ENCODE measurements around the gene EDIL3. TPM values are rescaled to one million over a fixed set of nuclear protein-coding genes. Genes with fewer than 3 reads are reported as not detected.

The EDIL3 gene
- total RNA-seq, 1 experiment from 2014 or later: not detected

DNA sequence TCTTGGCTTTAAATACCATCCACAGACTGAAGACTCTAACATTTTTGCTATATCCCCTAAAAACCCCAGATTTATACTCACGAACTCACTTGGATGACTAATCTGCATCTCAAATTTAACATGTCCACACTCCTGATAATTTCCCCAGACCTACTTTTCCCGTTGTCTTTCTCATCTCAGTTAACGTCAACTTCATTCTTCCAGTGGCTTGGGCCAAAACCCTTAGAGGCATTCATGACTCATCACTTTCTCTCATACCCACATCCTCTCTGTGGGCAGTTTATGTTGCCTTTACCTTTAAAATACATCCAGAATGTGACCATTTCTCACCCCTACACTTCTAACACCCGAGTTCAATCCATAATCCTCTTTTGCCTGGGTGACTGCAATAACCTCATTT lies 96.7 kb downstream of the EDIL3 start:
- POLR2A ChIA-PET: interaction anchor here (1.3 kb wide), 1 partner anchor 18 kb away, joined by 6 read pairs; no protein-coding TSS in a partner anchor
- peaks cover 14% of the 10 kb centered on the region for H3K4me1 Mint-ChIP-seq (ENCODE audit: insufficient read depth, unreplicated experiment)
- CTCF ChIA-PET: no interaction called here
- DNase-seq (ENCODE audit: unreplicated experiment): peak; percentile 91
- H3K9me3 Mint-ChIP-seq (ENCODE audit: unreplicated experiment): no peaks in the 10 kb centered on the region
- peaks cover 47% of the 10 kb centered on the region for H3K27me3 Mint-ChIP-seq (ENCODE audit: insufficient read depth, unreplicated experiment)
- no peaks in the 10 kb centered on the region for H3K36me3 Mint-ChIP-seq (ENCODE audit: insufficient read depth, unreplicated experiment)
- H3K27ac Mint-ChIP-seq (ENCODE audit: low read depth, unreplicated experiment): no peak overlapping the region
- BruUV-seq (replicated peaks): no TSS peak
- no peak overlapping the region for H3K4me3 Mint-ChIP-seq (ENCODE audit: unreplicated experiment)
- TF ChIP-seq, protein P1, sequence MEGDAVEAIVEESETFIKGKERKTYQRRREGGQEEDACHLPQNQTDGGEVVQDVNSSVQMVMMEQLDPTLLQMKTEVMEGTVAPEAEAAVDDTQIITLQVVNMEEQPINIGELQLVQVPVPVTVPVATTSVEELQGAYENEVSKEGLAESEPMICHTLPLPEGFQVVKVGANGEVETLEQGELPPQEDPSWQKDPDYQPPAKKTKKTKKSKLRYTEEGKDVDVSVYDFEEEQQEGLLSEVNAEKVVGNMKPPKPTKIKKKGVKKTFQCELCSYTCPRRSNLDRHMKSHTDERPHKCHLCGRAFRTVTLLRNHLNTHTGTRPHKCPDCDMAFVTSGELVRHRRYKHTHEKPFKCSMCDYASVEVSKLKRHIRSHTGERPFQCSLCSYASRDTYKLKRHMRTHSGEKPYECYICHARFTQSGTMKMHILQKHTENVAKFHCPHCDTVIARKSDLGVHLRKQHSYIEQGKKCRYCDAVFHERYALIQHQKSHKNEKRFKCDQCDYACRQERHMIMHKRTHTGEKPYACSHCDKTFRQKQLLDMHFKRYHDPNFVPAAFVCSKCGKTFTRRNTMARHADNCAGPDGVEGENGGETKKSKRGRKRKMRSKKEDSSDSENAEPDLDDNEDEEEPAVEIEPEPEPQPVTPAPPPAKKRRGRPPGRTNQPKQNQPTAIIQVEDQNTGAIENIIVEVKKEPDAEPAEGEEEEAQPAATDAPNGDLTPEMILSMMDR (IDR thresholded peaks at IDR 0.05; ENCODE audit: unreplicated experiment): no peak
- intact Hi-C loops (cut with micrococcal nuclease): no loop called here

DNA sequence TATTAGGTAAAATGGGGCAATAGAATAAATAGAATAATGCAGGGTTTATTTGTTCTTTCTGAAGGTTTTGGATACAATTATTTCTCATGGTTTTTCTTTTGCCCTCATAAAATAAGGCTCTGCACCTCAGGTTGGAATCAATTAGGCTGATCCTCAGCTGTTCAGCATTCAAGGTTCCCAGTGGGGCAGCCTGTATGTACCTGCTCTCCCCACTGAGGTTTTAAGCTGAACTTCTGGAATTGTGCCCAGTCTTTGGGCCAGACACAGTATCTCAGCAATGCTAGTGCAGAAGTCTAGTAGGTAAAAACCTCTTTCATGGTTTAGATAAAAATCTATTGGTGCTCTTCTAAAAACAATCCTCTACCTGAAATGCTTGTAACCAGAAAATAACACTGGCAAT lies 98.0 kb downstream of the EDIL3 start:
- Mint-ChIP-seq H3K36me3 (ENCODE audit: insufficient read depth, unreplicated experiment) (no peaks in the 10 kb centered on the region), H3K4me3 (ENCODE audit: unreplicated experiment) (no peak overlapping the region), H3K27me3 (ENCODE audit: insufficient read depth, unreplicated experiment) (peaks cover 57% of the 10 kb centered on the region), H3K27ac (ENCODE audit: low read depth, unreplicated experiment) (no peak overlapping the region), H3K9me3 (ENCODE audit: unreplicated experiment) (no peaks in the 10 kb centered on the region), H3K4me1 (ENCODE audit: insufficient read depth, unreplicated experiment) (peaks cover 14% of the 10 kb centered on the region)
- POLR2A ChIA-PET: no interaction called here
- CTCF ChIA-PET: no interaction called here
- DNase-seq (ENCODE audit: unreplicated experiment): peak; percentile 9
- TF ChIP-seq, protein P1 (IDR thresholded peaks at IDR 0.05; ENCODE audit: unreplicated experiment): no peak
- BruUV-seq (replicated peaks): no TSS peak
- intact Hi-C loops (cut with micrococcal nuclease): no loop called here

DNA sequence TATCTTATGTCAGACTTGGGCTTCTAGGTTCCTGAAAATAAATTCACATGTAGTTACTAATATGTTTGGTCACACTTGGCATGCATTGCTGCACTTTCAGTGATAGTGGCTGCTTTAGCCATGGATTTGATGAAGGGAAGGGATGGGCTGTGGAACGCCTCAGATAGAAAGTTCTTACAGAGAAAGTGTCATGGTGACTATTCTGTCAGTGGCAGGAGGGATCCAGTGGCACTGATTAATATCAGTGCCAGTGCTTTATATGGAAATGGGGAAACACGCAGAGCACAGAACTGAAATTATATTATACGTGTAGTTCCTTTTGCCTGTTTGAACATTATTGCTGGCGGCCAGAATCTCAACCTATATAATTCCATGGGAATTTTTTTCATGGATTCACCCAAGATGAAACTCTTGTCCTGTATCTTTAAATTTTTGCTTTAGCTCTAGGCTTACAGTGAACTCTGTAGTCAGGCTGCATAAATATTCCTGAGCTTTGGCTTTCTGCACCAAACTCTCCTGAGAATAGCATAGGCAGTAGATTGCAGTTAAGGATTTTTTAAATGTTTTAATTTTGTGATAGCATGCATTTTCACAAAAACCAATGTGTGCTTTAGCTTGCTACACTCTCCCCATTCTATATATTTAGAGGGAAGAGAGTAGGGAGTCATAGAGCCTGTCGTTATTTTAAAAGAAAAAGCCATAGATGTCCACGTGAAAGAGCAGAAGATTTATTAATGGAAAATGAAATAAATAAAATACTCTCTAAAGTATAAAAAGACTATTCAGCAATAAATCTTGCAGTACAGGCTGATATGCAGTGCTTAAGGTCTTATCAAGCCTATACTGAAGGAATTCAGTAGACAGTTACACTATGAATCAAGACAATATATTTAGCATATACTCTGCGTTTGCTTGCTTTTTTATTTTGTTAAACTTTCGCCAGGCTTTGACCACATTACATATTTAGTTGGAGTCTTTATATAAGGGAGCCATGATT lies 98.7 kb downstream of the EDIL3 start:
- Mint-ChIP-seq H3K27me3 (ENCODE audit: insufficient read depth, unreplicated experiment) (peaks cover 62% of the 10 kb centered on the region), H3K36me3 (ENCODE audit: insufficient read depth, unreplicated experiment) (no peaks in the 10 kb centered on the region), H3K4me1 (ENCODE audit: insufficient read depth, unreplicated experiment) (peaks cover 14% of the 10 kb centered on the region), H3K27ac (ENCODE audit: low read depth, unreplicated experiment) (no peak overlapping the region), H3K9me3 (ENCODE audit: unreplicated experiment) (no peaks in the 10 kb centered on the region), H3K4me3 (ENCODE audit: unreplicated experiment) (no peak overlapping the region)
- ChIA-PET CTCF (interaction anchor here (0.7 kb wide), 1 partner anchor 147 kb away, joined by 4 read pairs; no protein-coding TSS in a partner anchor), POLR2A (no interaction called here)
- BruUV-seq (replicated peaks): no TSS peak
- DNase-seq (ENCODE audit: unreplicated experiment): no peak
- intact Hi-C loops (cut with micrococcal nuclease): no loop called here
- TF ChIP-seq, protein P1 (IDR thresholded peaks at IDR 0.05; ENCODE audit: unreplicated experiment): no peak

DNA sequence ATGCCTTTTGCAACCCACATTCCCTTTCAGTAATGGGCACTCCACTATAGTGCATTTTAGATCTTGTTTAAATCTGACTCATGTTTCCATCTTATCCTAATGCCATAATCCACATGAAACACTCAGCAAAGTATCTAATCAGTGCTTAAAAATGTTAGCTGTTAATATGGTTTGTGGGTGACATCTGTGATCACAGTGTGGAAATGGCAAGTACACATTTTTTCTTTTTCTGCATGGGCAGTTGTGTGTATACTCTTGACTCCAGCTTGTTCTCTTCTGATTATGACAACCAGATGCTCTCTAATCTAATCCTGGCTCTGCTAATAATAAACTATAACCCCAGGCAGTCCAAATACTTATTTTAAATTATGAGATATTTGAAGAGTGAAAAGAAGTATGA lies 103.3 kb downstream of the EDIL3 start:
- Mint-ChIP-seq H3K27me3 (ENCODE audit: insufficient read depth, unreplicated experiment) (peaks cover 72% of the 10 kb centered on the region), H3K27ac (ENCODE audit: low read depth, unreplicated experiment) (no peak overlapping the region), H3K36me3 (ENCODE audit: insufficient read depth, unreplicated experiment) (no peaks in the 10 kb centered on the region), H3K4me1 (ENCODE audit: insufficient read depth, unreplicated experiment) (no peaks in the 10 kb centered on the region), H3K4me3 (ENCODE audit: unreplicated experiment) (no peak overlapping the region), H3K9me3 (ENCODE audit: unreplicated experiment) (no peaks in the 10 kb centered on the region)
- ChIA-PET CTCF (no interaction called here), POLR2A (no interaction called here)
- BruUV-seq (replicated peaks): no TSS peak
- TF ChIP-seq, protein P1 (IDR thresholded peaks at IDR 0.05; ENCODE audit: unreplicated experiment): no peak
- intact Hi-C loops (cut with micrococcal nuclease): no loop called here
- no peak for DNase-seq (ENCODE audit: unreplicated experiment)
